GM19463 (cell line): Measurements from ENCODE around the gene PRXL2A.
"Not testable (repeated sequence)": the region's sequence is repeated elsewhere in the genome, so short reads cannot be mapped to it uniquely, and the experiment has no call there.

Experiments
- ATAC-seq: cut with Tn5 transposase; IDR thresholded peaks from one replicate; pipeline ENCODE4 v1.9.1; 2021; ENCODE audit warnings: mild to moderate bottlenecking, moderate library complexity; ENCODE audit not compliant: unreplicated experiment

PRXL2A gene

GRCh38 chr10:80408242-80409101 lies at the start of gene PRXL2A:
Gene PRXL2A, plus strand, starts transcription at chr10:80408551. Its CDS starts 11,917 bp downstream, at chr10:80420468.
- ATAC-seq, result peak; percentile 93

GRCh38 chr10:80358925-80359324 lies 49.4 kb upstream of the PRXL2A start:
- not testable (repeated sequence) for ATAC-seq

GRCh38 chr10:80359644-80360043 lies 48.7 kb upstream of the PRXL2A start:
- no peak for ATAC-seq

GRCh38 chr10:80365510-80365909 lies 42.8 kb upstream of the PRXL2A start:
- no peak for ATAC-seq

- no peak for ATAC-seq
These were observed 36.9 kb upstream of the PRXL2A start for GRCh38 chr10:80371467-80371866.

GRCh38 chr10:80372675-80373074 lies 35.7 kb upstream of the PRXL2A start:
- no peak for ATAC-seq

GRCh38 chr10:80373502-80373901 lies 34.8 kb upstream of the PRXL2A start:
- ATAC-seq, result no peak

GRCh38 chr10:80379701-80380100 lies 28.6 kb upstream of the PRXL2A start:
- no peak for ATAC-seq

GRCh38 chr10:80380185-80380584 lies 28.2 kb upstream of the PRXL2A start:
- ATAC-seq, result no peak

GRCh38 chr10:80382989-80383388 lies 25.4 kb upstream of the PRXL2A start:
- no peak for ATAC-seq

GRCh38 chr10:80390740-80391139 lies 17.6 kb upstream of the PRXL2A start:
- ATAC-seq, result no peak

GRCh38 chr10:80392250-80392649 lies 16.1 kb upstream of the PRXL2A start:
- ATAC-seq, result no peak

- no peak for ATAC-seq
These were observed 13.9 kb upstream of the PRXL2A start for GRCh38 chr10:80394358-80394916.

- no peak for ATAC-seq
These were observed 11.3 kb upstream of the PRXL2A start for GRCh38 chr10:80397014-80397413.

- no peak for ATAC-seq
These were observed 8.1 kb upstream of the PRXL2A start for GRCh38 chr10:80400136-80400804.

GRCh38 chr10:80405035-80405434 lies 3.3 kb upstream of the PRXL2A start:
- no peak for ATAC-seq

- ATAC-seq, result no peak
These were observed 2.7 kb upstream of the PRXL2A start for GRCh38 chr10:80405626-80406025.

GRCh38 chr10:80406204-80406603 lies 2.1 kb upstream of the PRXL2A start:
- ATAC-seq, result no peak

- ATAC-seq, result peak; percentile 30
These were observed 524 bp upstream of the PRXL2A start for GRCh38 chr10:80407812-80408241.

- no peak for ATAC-seq
These were observed 770 bp downstream of the PRXL2A start for GRCh38 chr10:80409121-80409520.

- ATAC-seq, result no peak
These were observed 1.8 kb downstream of the PRXL2A start for GRCh38 chr10:80410122-80410521.
